Muscle of leg (tissue), 11 donors: ENCODE data around the gene ADI1. TPM values are rescaled to one million over a fixed set of nuclear protein-coding genes. Genes with fewer than 3 reads are reported as not detected.
A peak's percentile ranks its signal among the peaks of the same experiment; 100 is the strongest.

Source experiments
- DNase-seq: peaks from one replicate; pipeline ENCODE4 v3.0.0; 2013
- H3K27ac ChIP-seq: one replicate; pipeline ENCODE4 v1.5.1; 2013; ENCODE audit warnings: mild to moderate bottlenecking, low read length, control low read depth
- H3K27me3 ChIP-seq: one replicate; pipeline ENCODE4 v1.6.1; 2013; ENCODE audit warnings: low read length; ENCODE audit not compliant: control insufficient read depth, insufficient read depth
- H3K36me3 ChIP-seq: one replicate; pipeline ENCODE4 v1.6.1; 2013; ENCODE audit warnings: low read length; ENCODE audit not compliant: control insufficient read depth, insufficient read depth
- H3K4me1 ChIP-seq: one replicate; pipeline ENCODE4 v1.6.1; 2013; ENCODE audit warnings: low read length; ENCODE audit not compliant: control insufficient read depth, insufficient read depth
- H3K4me3 ChIP-seq: one replicate; pipeline ENCODE4 v1.5.1; 2013; ENCODE audit warnings: low read length, control low read depth
- H3K9me3 ChIP-seq: replicated peaks from 2 replicates; pipeline ENCODE4 v1.6.1; 2013; ENCODE audit warnings: low read depth, low read length; ENCODE audit not compliant: control insufficient read depth
- whole genome bisulfite sequencing: methylation state at CpG from one replicate; pipeline ENCODE4 v1.1.5; 2013; ENCODE audit warnings: missing lambda C conversion rate; ENCODE audit not compliant: insufficient coverage; 5-methylcytosine and 5-hydroxymethylcytosine counted together
- polyA plus RNA-seq, 8 donors: library from polyadenylated mRNA; unstranded; fragments of 120-200 nt; gene quantifications; one replicate each; pipeline versions ENCODE4 v1.2.1 to v1.2.3, GENCODE V29; 2013; ENCODE audit warnings: inconsistent platforms in 1 of 8, low replicate concordance in 1 of 8; ENCODE audit not compliant: insufficient read length in 8 of 8, insufficient read depth in 1 of 8
- total RNA-seq: library from RNA; stranded (reverse); fragments of 120-200 nt; gene quantifications from one replicate; pipeline ENCODE4 v1.2.4, GENCODE V29; 2013

The ADI1 gene
- total and polyA plus RNA-seq, 9 donors: 48.5 to 66.1 (median 56.3) TPM

- H3K27me3 ChIP-seq: no peaks in the 10 kb centered on the region
- no peak overlapping the region for H3K27ac ChIP-seq
- H3K9me3 ChIP-seq: peaks cover 6% of the 10 kb centered on the region
- H3K4me3 ChIP-seq: no peak overlapping the region
- 95% methylated on average over 19 of the region's 20 CpGs for WGBS
- H3K4me1 ChIP-seq: peaks cover 10% of the 10 kb centered on the region
- H3K36me3 ChIP-seq: peaks cover 49% of the 10 kb centered on the region
- DNase-seq: no peak
Observed at GRCh38 chr2:3482363-3482821, 36.9 kb downstream of the ADI1 start.

DNA sequence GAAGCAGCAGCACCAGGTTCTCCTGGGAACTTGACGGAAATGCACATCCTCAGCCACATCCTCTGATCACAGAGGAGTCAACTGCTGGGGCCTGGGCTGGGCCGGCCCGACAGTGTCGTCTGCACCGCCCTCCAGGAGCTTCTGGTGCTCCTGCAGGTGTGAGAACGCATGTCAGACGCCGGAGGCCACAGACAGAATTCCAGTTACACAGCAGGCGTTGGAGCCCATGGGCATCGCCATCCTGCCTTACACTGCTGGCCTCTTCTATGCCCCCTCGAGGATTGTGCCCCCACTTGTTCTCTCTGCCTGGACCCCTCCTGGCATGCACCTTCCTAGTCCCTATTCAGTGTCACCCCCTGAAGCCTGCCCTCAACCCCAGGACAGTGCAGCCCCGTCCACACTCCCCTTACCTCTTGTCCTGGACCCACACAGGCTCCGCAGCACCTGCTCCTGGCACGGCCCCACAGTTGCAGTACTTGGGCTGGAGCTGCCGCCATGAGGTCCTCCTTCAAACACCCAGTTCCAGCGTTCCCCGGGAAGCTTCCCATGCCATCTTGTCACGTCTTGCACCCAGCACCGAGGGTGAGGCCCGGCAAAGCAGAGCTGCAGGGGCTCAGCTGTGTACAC is 37.5 kb downstream of the ADI1 start:
- peaks cover 51% of the 10 kb centered on the region for H3K36me3 ChIP-seq
- H3K9me3 ChIP-seq: peaks cover 2% of the 10 kb centered on the region
- no peak for DNase-seq
- no peak overlapping the region for H3K4me3 ChIP-seq
- H3K4me1 ChIP-seq: peaks cover 7% of the 10 kb centered on the region
- no peak overlapping the region for H3K27ac ChIP-seq
- H3K27me3 ChIP-seq: no peaks in the 10 kb centered on the region
- 92% methylated on average over 20 of the region's 20 CpGs for WGBS

- WGBS: no CpG with 5 or more reads among the region's 5 CpGs
Observed at GRCh38 chr2:3481011-3481400, 38.3 kb downstream of the ADI1 start.

DNA sequence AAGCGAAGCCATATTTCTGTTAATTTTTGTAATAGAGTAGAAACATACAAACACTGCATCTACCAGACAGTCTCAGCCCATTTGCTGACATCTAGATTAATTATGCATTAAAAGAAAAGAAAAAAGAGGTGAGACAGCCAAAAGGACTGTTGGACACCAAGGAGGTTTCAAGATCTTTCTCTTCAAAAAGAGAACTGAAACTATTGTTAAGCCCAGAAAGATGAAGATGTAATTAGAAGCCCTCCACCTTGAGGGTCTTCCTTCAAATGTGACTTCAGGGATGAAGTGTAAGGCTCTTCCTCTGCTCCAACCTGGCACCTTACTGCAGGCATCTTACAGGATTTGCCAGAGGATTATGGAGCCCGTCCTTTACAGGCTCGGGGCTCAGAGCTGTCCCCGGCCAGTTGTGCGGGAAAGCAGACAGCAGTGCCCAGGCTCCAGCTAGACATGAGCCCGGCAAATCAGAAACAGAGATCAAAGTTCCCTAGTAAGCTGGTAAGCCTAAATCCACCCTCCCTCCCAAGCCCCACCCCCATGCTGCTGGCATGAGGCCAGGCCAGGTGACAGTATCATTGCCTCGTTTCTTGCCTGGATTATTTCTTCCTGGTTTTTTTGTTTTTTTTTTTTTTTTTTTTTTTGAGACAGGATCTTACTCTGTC is 38.9 kb downstream of the ADI1 start:
- DNase-seq: no peak

More at GRCh38 chr2:3481011-3481400, 38.3 kb downstream of the ADI1 start:
- Histone ChIP-seq H3K36me3 (peaks cover 51% of the 10 kb centered on the region), H3K9me3 (no peaks in the 10 kb centered on the region), H3K4me1 (peaks cover 11% of the 10 kb centered on the region), H3K27ac (no peak overlapping the region), H3K4me3 (no peak overlapping the region), H3K27me3 (no peaks in the 10 kb centered on the region)
- DNase-seq: no peak

GRCh38 chr2:3479430-3480320 is 39.7 kb downstream of the ADI1 start:
- H3K4me3 ChIP-seq: no peak overlapping the region
- no peak overlapping the region for H3K27ac ChIP-seq
- DNase-seq: no peak
- H3K36me3 ChIP-seq: peaks cover 47% of the 10 kb centered on the region
- no peaks in the 10 kb centered on the region for H3K9me3 ChIP-seq
- peaks cover 21% of the 10 kb centered on the region for H3K4me1 ChIP-seq
- 71% methylated on average over 24 of the region's 31 CpGs for WGBS
- H3K27me3 ChIP-seq: no peaks in the 10 kb centered on the region

More for the DNA sequence above, 38.9 kb downstream of the ADI1 start:
- WGBS: 56% methylated on average over 5 of the region's 7 CpGs
- Histone ChIP-seq H3K9me3 (no peaks in the 10 kb centered on the region), H3K36me3 (peaks cover 48% of the 10 kb centered on the region), H3K27me3 (no peaks in the 10 kb centered on the region), H3K4me3 (no peak overlapping the region), H3K4me1 (peaks cover 16% of the 10 kb centered on the region), H3K27ac (no peak overlapping the region)

DNA sequence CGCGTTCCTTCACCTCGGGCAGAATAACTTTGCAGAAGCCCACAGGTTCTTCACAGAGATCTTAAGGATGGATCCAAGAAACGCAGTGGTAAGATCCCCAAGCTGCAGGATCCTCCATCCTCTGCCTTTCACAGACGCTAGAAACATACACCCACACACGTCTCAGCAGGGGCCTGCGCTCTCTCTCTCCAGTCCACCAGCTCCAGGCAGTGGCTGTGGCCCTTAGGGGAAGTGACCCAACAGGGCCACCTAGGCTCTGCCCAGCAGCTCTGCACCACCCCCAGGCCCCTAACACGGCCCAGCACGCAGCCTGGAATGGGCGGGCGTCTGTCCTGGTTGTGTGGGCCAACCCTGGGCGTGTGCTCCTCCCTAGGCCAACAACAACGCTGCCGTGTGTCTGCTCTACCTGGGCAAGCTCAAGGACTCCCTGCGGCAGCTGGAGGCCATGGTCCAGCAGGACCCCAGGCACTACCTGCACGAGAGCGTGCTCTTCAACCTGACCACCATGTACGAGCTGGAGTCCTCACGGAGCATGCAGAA is 40.4 kb downstream of the ADI1 start:
- DNase-seq: no peak
- no peaks in the 10 kb centered on the region for H3K9me3 ChIP-seq
- peaks cover 21% of the 10 kb centered on the region for H3K4me1 ChIP-seq
- 91% methylated on average over 18 of the region's 19 CpGs for WGBS
- no peaks in the 10 kb centered on the region for H3K27me3 ChIP-seq
- no peak overlapping the region for H3K27ac ChIP-seq
- H3K36me3 ChIP-seq: peaks cover 46% of the 10 kb centered on the region
- H3K4me3 ChIP-seq: no peak overlapping the region

DNA sequence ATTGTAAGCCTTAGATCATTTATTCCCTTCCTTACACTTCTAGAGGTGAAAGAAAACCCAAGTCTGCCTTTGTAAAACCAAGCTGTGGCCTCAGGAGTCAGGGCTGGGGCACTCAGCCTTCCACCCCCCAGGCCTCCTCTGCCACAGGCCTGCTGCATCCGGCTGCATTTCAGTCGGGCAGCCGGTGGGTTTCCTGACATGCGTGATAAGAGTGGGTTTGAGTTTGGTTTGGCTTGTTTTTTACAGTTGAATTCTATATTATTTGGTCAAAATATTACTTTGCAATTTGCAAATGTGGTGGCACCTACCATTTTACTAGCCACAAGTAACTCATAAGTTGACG is 42.4 kb downstream of the ADI1 start:
- H3K4me3 ChIP-seq: no peak overlapping the region
- no CpG with 5 or more reads among the region's 5 CpGs for WGBS

GRCh38 chr2:3476321-3476984 is 42.9 kb downstream of the ADI1 start:
- no peak overlapping the region for H3K4me3 ChIP-seq
- 67% methylated on average over 9 of the region's 14 CpGs for WGBS
- H3K9me3 ChIP-seq: no peaks in the 10 kb centered on the region
- H3K4me1 ChIP-seq: peaks cover 38% of the 10 kb centered on the region
- peak overlapping the region; percentile 91 for H3K27ac ChIP-seq
- peak; percentile 82 for DNase-seq
- no peaks in the 10 kb centered on the region for H3K27me3 ChIP-seq
- peaks cover 56% of the 10 kb centered on the region for H3K36me3 ChIP-seq

More for the DNA sequence above, 42.4 kb downstream of the ADI1 start:
- no peaks in the 10 kb centered on the region for H3K27me3 ChIP-seq
- peaks cover 58% of the 10 kb centered on the region for H3K36me3 ChIP-seq
- H3K4me1 ChIP-seq: peaks cover 33% of the 10 kb centered on the region
- H3K27ac ChIP-seq: peak overlapping the region; percentile 91
- DNase-seq: no peak
- H3K9me3 ChIP-seq: no peaks in the 10 kb centered on the region

- 86% methylated on average over 25 of the region's 28 CpGs for WGBS
- no peak for DNase-seq
- Histone ChIP-seq H3K27me3 (no peaks in the 10 kb centered on the region), H3K36me3 (peaks cover 59% of the 10 kb centered on the region), H3K4me3 (no peak overlapping the region), H3K27ac (peak overlapping the region; percentile 91), H3K9me3 (no peaks in the 10 kb centered on the region), H3K4me1 (peaks cover 44% of the 10 kb centered on the region)
Observed at GRCh38 chr2:3475771-3476170, 43.6 kb downstream of the ADI1 start.
